ENCODE measurements around the gene SIK2. TPM values are rescaled to one million over a fixed set of nuclear protein-coding genes. Genes with fewer than 3 reads are reported as not detected.

The SIK2 gene
- total RNA-seq, 1 donor from 2014 or later, result 43.0 TPM

GRCh38 chr11:111756097-111756496 is 153.8 kb downstream of the SIK2 start:
- H3K4me1 Mint-ChIP-seq (ENCODE audit: low read depth), result peaks cover 18% of the 10 kb centered on the region
- no peak for DNase-seq (ENCODE audit: low spot score, unreplicated experiment)
- no peaks in the 10 kb centered on the region for H3K27me3 Mint-ChIP-seq
- H3K9me3 Mint-ChIP-seq (ENCODE audit: low read depth), result no peaks in the 10 kb centered on the region
- TF ChIP-seq, protein P1, sequence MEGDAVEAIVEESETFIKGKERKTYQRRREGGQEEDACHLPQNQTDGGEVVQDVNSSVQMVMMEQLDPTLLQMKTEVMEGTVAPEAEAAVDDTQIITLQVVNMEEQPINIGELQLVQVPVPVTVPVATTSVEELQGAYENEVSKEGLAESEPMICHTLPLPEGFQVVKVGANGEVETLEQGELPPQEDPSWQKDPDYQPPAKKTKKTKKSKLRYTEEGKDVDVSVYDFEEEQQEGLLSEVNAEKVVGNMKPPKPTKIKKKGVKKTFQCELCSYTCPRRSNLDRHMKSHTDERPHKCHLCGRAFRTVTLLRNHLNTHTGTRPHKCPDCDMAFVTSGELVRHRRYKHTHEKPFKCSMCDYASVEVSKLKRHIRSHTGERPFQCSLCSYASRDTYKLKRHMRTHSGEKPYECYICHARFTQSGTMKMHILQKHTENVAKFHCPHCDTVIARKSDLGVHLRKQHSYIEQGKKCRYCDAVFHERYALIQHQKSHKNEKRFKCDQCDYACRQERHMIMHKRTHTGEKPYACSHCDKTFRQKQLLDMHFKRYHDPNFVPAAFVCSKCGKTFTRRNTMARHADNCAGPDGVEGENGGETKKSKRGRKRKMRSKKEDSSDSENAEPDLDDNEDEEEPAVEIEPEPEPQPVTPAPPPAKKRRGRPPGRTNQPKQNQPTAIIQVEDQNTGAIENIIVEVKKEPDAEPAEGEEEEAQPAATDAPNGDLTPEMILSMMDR (IDR thresholded peaks at IDR 0.05; ENCODE audit: unreplicated experiment), result no peak
- no peak overlapping the region for H3K4me3 Mint-ChIP-seq (ENCODE audit: low read depth)
- no peak overlapping the region for H3K27ac Mint-ChIP-seq
- H3K36me3 Mint-ChIP-seq (ENCODE audit: insufficient read depth), result peaks cover 41% of the 10 kb centered on the region

DNA sequence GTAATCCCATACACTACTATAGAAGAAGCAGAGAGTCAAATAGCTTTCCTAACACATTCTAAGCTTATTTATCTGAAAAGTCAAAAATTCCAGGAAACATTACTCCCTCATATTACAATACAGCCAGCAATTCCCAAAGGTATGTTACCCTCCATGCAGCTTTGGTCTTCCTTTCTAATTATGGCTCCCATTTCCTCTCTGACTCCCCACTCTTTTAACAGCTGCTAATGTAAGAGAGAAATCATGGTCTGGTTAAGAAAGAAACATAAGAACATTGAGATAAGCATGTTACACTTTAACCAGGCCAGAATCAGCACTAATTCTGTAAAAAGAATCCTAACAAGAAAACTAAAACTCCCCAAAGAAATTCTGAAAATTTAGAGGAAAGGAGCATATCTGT is 157.1 kb downstream of the SIK2 start:
- Mint-ChIP-seq H3K4me3 (ENCODE audit: low read depth) (no peak overlapping the region), H3K27me3 (no peaks in the 10 kb centered on the region), H3K4me1 (ENCODE audit: low read depth) (peaks cover 26% of the 10 kb centered on the region), H3K36me3 (ENCODE audit: insufficient read depth) (peaks cover 46% of the 10 kb centered on the region), H3K27ac (peak overlapping the region; percentile 3), H3K9me3 (ENCODE audit: low read depth) (no peaks in the 10 kb centered on the region)
- TF ChIP-seq, protein P1 (IDR thresholded peaks at IDR 0.05; ENCODE audit: unreplicated experiment), result no peak
- no peak for DNase-seq (ENCODE audit: low spot score, unreplicated experiment)

DNA sequence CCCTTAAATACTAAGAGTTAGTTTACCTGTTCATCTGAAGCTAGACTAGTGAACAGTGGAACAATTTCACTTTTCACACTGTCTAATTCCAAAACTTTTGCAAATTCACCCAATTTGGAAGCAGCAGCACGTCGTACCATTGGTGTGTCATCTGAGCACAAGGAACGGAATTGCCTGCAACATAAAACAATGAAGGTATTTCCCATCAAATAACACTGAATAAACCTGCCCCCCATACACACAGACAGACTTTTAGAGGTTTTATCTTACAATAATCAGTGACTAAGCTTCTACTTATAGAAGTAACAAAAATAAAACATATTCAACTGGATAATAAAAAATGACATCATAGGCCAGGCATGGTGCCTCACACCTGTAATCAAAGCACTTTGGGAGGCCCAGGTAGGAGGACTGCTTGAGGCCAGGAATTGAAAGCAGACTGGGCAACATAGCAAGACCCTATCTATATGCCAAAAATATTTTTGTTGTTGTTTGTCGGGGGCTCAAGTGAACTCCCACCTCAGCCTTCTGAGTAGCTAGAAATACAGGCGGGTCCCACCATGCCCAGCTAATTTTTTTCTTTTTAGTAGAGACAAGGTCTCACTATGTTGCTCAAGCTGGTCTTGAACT is 157.6 kb downstream of the SIK2 start:
- peak overlapping the region; percentile 3 for H3K27ac Mint-ChIP-seq
- H3K4me3 Mint-ChIP-seq (ENCODE audit: low read depth), result peak overlapping the region; percentile 29
- H3K27me3 Mint-ChIP-seq, result no peaks in the 10 kb centered on the region
- peaks cover 46% of the 10 kb centered on the region for H3K36me3 Mint-ChIP-seq (ENCODE audit: insufficient read depth)
- TF ChIP-seq, protein P1 (IDR thresholded peaks at IDR 0.05; ENCODE audit: unreplicated experiment), result no peak
- H3K9me3 Mint-ChIP-seq (ENCODE audit: low read depth), result no peaks in the 10 kb centered on the region
- no peak for DNase-seq (ENCODE audit: low spot score, unreplicated experiment)
- H3K4me1 Mint-ChIP-seq (ENCODE audit: low read depth), result peaks cover 31% of the 10 kb centered on the region

DNA sequence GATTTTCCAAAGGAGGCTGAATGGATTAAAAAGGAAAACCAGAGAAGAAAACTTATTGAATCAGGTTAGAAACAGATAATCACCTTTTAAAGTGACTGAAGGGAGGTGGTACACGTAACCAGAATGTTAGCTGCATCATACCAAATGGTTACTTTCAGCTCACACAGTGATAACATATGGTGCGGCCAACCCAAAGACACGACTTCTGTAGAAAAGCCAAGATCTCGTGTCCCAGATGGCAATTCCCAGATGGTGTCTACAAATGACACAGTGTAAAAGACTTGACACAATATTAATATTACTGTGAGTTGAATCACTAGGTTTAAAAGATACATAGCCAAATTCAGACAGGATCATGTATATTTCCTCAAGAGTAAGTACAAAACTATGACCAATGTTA is 158.8 kb downstream of the SIK2 start:
- H3K27ac Mint-ChIP-seq, result peak overlapping the region; percentile 11
- H3K27me3 Mint-ChIP-seq, result no peaks in the 10 kb centered on the region
- no peak overlapping the region for H3K4me3 Mint-ChIP-seq (ENCODE audit: low read depth)
- no peak for DNase-seq (ENCODE audit: low spot score, unreplicated experiment)
- peaks cover 34% of the 10 kb centered on the region for H3K4me1 Mint-ChIP-seq (ENCODE audit: low read depth)
- H3K36me3 Mint-ChIP-seq (ENCODE audit: insufficient read depth), result peaks cover 44% of the 10 kb centered on the region
- no peaks in the 10 kb centered on the region for H3K9me3 Mint-ChIP-seq (ENCODE audit: low read depth)
- TF ChIP-seq, protein P1 (IDR thresholded peaks at IDR 0.05; ENCODE audit: unreplicated experiment), result no peak

DNA sequence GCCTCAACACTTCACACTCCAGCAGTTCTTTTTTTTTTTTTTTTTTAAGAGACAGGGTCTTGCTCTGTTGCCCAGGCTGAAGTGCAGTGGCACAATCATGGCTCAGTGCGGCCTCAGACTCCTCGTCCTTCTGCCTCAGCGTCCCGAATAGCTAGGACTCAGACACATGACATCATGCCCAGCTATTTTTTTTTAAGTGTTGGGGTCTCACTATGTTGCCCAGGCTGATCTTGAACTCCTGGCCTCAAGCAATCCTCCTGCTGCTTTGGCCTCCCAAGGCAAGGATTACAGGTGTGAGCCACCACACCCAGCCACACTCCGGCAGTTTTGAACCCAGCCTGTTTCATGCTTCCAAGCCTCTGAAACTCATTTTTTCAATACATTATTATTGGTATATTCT is 160.3 kb downstream of the SIK2 start:
- DNase-seq (ENCODE audit: low spot score, unreplicated experiment), result no peak
- TF ChIP-seq, protein P1 (IDR thresholded peaks at IDR 0.05; ENCODE audit: unreplicated experiment), result no peak
- H3K4me3 Mint-ChIP-seq (ENCODE audit: low read depth), result no peak overlapping the region
- peaks cover 40% of the 10 kb centered on the region for H3K36me3 Mint-ChIP-seq (ENCODE audit: insufficient read depth)
- peaks cover 39% of the 10 kb centered on the region for H3K4me1 Mint-ChIP-seq (ENCODE audit: low read depth)
- no peaks in the 10 kb centered on the region for H3K27me3 Mint-ChIP-seq
- H3K27ac Mint-ChIP-seq, result no peak overlapping the region
- H3K9me3 Mint-ChIP-seq (ENCODE audit: low read depth), result no peaks in the 10 kb centered on the region

All from progenitor cell of endocrine pancreas (in vitro differentiated cells).